ENCODE results near the gene CRTC1. TPM values are rescaled to one million over a fixed set of nuclear protein-coding genes. Genes with fewer than 3 reads are reported as not detected.
"Not testable (repeated sequence)": the region's sequence is repeated elsewhere in the genome, so short reads cannot be mapped to it uniquely, and the experiment has no call there.

CRTC1 gene
- total RNA-seq, 1 donor from 2014 or later = 3.2 TPM

DNA sequence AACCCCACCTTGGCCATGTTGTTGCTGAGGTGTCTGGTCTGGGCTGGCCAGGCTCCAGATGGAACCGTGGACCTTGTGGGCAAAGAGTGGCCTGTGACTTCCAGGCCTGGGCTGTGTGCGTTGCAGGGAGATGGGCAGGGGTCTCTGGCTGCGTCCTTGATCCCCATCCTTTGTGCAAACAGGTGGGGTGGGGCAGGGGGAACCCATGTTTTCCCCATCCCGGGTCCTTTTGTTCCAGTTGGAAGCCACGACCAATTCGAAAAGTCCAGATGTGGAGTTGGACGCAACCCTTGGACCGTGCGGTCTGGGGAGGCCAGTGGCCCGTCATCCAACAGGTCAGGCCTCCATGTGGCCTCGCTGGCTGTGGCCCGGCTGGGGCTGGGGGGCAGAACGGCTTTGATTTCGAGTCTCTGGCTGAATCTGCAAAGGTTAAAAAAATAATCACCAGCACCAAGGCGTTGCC lies 120.7 kb downstream of the CRTC1 start:
- DNase-seq = no peak

DNA sequence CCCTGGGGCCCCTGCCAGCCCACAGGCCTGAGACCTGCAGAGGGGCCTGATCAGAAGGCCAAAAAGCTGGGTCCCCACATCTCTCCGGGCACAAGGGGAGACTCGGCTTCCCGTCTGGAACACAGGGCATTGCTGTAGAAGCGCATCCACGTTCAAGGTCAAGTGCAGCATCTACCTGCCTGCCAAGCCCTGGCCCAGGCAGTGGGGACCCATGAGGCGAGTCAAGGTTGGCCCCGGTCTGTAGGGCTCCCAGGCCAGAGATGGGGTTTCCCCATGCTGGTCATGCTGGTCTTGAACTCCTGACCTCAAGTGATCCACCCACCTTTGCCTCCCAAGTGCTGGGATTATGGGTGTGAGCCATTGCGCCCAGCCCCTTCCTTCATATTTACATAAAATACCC lies 121.2 kb downstream of the CRTC1 start:
- no peak for DNase-seq

DNA sequence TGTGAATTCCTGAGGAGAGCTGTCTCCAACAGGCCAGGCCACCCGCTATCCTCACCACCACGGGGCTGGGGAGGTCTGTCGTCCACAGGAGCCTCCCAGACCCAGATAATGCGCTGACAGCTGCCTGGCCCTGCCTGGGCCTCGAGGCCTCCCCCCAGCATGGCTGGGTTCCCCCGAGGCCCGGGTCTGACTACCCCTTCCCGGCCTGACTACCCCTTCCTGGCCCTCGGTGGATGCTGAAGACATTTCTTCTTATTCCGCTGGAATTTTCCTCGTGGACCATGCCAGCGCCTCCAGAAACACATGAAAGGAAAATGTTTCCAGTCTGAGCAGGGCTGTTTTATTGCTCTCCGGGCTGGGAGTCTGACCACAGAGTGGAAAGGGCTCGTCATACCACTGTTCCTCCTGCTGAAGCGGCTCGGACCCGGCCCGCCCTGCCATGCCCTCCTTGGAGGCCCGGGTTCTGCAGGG lies 124.4 kb downstream of the CRTC1 start:
- DNase-seq = peak; percentile 15

DNA sequence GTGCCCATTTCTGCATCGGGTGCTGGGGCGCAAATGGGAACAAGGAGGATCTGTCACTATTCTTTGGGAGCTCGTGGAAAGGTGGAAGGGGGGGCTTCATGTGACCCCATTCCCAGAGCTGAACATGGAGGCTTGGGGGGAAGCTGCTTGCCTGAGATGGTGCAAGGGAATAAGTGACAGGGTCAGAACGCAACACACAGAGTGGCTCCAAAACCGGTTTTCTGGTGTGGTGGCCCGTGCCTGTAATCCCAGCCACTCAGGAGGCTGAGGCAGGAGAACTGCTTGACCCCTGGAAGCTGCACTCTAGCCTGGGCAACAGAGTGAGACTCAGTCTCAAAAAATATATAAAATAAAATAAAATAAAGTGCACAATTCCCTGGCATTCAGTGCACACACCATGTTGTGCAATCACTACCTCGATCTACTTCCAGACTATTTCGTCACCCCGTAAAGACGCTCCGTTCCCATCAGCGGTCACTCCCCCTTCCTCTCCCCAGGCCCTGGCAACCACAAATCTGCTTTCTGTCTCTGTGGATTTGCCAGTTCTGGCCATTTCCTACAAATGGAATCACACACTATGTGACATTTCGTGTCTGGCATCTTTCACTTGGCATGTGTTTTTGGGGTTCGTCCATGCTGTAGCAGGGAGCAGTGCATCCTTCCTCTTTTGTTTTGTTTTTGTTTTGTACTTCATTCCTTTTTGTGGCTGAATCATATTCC lies 125.8 kb downstream of the CRTC1 start:
- DNase-seq = peak; percentile 44

DNA sequence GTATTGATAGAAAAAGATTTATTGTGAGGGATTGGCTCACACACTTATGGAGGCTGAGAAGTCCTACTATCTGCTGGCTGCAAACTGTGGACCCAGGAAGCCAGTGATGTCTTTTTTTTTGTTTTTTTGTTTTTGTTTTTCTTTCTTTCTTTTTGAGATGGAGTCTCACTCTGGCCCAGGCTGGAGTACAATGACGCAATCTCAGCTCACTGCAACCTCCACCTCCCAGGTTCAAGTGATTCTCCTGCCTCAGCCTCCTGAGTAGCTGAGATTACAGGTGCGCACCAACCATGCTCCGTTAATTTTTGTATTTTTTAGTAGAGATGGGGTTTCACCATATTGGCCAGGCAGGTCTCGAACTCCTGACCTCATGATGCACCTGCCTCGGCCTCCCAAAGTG lies 128.2 kb downstream of the CRTC1 start:
- not testable (repeated sequence) for DNase-seq

DNA sequence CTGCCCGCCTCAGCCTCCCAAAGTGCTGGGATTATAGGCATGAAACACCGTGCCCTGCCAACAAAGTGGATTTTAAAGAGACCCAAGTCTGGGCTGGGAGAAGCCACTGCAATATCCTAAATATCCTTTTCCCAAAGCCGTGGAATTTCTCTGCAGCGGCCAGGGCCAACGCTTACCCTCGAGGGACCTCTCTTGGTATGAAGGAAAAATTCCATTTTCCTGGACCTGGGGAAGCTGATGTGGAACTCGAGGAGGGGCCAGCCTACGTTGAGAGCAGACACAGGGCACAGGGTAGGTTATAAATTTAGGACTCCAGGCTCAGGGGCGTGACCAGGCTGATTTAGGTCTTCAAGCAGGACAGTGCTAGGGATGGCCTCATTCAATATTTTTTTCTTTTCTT lies 130.6 kb downstream of the CRTC1 start:
- peak; percentile 8 for DNase-seq

DNA sequence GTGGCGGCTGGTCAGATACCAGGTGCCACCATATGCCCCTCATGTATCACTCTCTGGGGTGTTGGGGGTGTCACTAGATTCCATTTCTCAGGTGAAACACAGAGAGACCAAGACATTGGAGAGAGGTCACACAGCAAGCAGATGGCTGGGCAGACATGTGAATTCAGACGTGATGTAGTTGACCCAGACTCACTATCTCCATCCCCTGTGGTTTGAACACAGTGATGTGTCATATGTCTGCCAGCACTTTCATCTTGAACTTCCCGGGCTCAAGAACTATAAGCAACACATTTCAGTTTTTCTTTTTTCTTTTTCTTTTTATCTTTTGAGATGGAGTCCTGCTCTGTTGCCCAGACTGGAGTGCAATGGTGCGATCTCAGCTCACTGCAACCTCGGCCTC lies 132.2 kb downstream of the CRTC1 start:
- no peak for DNase-seq

DNA sequence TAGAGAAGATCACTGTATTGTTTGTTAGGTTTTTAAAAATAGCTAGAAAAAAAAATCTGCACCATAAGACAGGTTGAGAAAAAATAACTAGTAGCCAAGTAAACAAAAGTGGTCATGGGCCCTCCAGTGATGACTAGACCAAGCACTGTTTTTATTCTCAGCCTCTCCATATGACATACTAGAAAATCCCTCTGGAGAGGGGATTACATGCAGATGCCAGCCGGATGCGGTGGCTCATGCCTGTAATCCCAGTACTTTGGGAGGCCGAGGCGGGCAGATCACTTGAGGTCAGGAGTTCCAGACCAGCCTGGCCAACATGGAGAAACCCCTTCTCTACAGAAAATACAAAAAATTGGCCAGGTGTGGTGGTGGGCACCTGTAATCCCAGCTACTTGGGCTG lies 133.2 kb downstream of the CRTC1 start:
- DNase-seq = not testable (repeated sequence)

DNA sequence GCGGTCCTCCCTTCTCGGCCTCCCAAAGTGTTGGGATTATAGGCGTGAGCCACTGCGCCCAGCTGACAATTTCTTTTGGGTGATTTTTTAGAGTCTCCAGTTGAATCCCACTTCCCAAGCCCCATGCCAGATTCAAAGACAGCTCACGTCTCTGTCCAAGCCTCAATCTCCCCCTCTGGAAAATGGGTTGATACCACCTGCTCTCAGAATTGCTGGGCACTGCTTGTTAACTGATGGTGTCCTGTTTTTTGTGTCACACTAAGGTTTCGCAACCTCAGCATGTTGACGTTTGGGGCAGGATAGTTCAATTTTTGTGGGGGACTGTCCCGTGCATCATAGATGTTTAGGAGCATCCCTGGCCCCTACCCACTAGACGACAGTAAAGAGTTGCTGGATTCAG lies 134.1 kb downstream of the CRTC1 start:
- no peak for DNase-seq

DNA sequence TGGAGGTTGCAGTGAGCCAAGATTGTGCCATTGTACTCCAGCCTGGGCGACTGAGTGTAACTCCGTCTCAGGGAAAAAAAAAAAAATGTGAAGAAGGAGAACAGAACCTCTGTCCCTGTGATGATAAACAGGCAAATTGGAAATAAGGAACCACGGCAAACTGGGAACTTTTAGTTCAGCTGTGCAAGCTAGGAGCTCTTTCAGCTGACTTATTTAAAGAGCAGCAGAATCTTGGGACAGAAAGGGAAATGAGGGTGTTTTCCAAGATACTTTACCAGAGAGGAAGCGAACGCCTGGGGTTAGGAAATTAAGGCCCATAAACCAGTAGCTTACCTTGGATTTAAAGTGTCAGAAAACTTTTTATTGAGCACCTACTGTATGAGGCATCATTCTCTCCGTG lies 145.3 kb downstream of the CRTC1 start:
- DNase-seq = no peak

DNA sequence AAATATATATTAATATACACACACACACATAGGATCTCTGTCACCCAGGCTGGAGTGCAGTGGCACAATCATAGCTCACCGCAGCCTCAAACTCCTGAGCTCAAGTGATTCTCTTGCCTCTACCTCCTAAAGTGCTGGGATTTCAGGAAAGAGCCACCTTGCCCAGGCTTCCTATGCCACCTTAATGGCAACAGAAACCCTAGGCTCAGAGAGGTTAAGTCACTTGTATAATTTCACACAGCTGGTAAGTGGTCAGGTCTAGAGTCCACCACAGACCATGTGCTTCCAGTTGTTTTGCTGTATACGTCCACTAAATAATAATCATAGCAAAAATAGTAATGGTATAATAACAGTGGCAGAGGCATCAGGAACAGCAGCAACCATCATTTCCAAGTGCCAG lies 147.0 kb downstream of the CRTC1 start:
- no peak for DNase-seq

DNA sequence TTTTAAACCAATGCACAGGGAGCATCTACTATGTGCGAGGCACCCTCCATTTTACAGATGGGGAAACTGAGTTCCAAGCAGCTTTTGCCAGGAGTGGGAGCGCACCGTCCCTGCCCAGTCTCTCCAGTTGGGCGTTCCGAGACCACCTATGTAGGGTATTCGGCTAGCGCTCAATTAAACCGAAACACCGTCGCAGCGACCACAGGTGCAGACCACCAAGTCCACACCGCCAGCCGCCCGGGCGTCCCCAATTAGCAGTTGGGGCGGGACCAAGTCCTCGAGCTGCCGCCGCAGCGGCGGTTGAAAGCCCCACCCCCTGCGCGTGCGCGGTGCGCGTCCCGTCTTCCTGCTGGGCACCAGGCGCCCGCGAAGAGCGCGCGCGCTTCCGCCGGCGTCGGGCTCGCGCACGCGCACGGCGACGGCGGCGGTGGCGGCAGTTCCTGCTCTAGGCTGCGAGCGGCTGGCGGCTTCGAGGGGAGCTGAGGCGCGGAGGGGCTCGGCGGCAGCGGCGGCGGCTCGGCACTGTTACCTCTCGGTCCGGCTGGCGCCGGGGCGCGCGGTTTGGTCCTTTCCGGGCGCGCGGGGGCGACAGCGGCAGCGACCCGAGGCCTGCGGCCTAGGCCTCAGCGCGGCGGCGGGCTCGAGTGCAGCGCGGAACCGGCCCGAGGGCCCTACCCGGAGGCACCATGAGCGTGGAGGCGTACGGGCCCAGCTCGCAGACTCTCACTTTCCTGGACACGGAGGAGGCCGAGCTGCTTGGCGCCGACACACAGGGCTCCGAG lies 148.2 kb downstream of the CRTC1 start, which contains the start of gene UPF1:
Gene UPF1 (plus strand): TSS at position 436 of the 782 bp plus-strand sequence. CDS start 251 bp downstream, at position 687.
- DNase-seq = peak; percentile 83

Other genes with a start within 250 kb of the CRTC1 start
- gene ISYNA1, start 245.5 kb upstream of the CRTC1 start, total RNA-seq = 24.6 TPM
- gene ELL, start 161.6 kb upstream of the CRTC1 start, total RNA-seq = 13.0 TPM
- gene FKBP8, start 140.1 kb upstream of the CRTC1 start, total RNA-seq = 86.4 TPM
- 38.4 TPM for gene KXD1, start 125.8 kb upstream of the CRTC1 start, total RNA-seq
- 992 TPM for gene UBA52, start 111.8 kb upstream of the CRTC1 start, total RNA-seq
- gene REX1BD, start 94.9 kb upstream of the CRTC1 start, total RNA-seq = 23.4 TPM
- 9.3 TPM for gene CRLF1, start 76.9 kb upstream of the CRTC1 start, total RNA-seq
- gene TMEM59L, start 70.8 kb upstream of the CRTC1 start, total RNA-seq = 1.8 TPM
- gene KLHL26, start 46.7 kb upstream of the CRTC1 start, total RNA-seq = 2.1 TPM
- gene COMP, start 107.6 kb downstream of the CRTC1 start, total RNA-seq = 10.9 TPM
- 46.7 TPM for gene UPF1, start 148.3 kb downstream of the CRTC1 start, total RNA-seq
- gene CERS1, start 212.5 kb downstream of the CRTC1 start, total RNA-seq = 2.5 TPM
- 54.6 TPM for gene COPE, start 235.7 kb downstream of the CRTC1 start, total RNA-seq
- gene DDX49, start 236.0 kb downstream of the CRTC1 start, total RNA-seq = 31.8 TPM

Measured in skin of body (tissue), 2 donors.